Measurements from ENCODE around the gene ANXA2.

The ANXA2 gene

GRCh38 chr15:60390871-60391501 lies 6.8 kb downstream of the ANXA2 start:
- Histone ChIP-seq H3K4me3 (ENCODE audit: low read length) (no peak overlapping the region), H3K79me2 (ENCODE audit: low read length) (peaks cover 74% of the 10 kb centered on the region), H3K27me3 (ENCODE audit: low read depth, low read length) (no peaks in the 10 kb centered on the region), H3K4me2 (ENCODE audit: low read length) (no peak overlapping the region), H3K27ac (ENCODE audit: low read length) (no peak overlapping the region), H2AFZ (ENCODE audit: low read depth, low read length) (no peak overlapping the region), H3K9ac (ENCODE audit: low read length) (no peak overlapping the region), H4K20me1 (ENCODE audit: insufficient read depth, low read length) (peaks cover 62% of the 10 kb centered on the region), H3K36me3 (replicated peaks; ENCODE audit: low read depth, low read length) (peaks cover 53% of the 10 kb centered on the region), H3K9me3 (ENCODE audit: insufficient read depth, low read length) (no peaks in the 10 kb centered on the region), H3K4me1 (ENCODE audit: low read length) (0 out of 2 replicates have a peak, but pooled peaks cover 4% of the 10 kb centered on the region)
- no peak for TF ChIP-seq CTCF (IDR thresholded peaks at IDR 0.05; ENCODE audit: low read depth, low read length)
- no peak for TF ChIP-seq EZH2phosphoT487 (IDR thresholded peaks at IDR 0.05; ENCODE audit: low read depth)

GRCh38 chr15:60390231-60390630 lies 7.6 kb downstream of the ANXA2 start:
- no peak for TF ChIP-seq EZH2phosphoT487 (IDR thresholded peaks at IDR 0.05; ENCODE audit: low read depth)
- no peak for TF ChIP-seq CTCF (IDR thresholded peaks at IDR 0.05; ENCODE audit: low read depth, low read length)
- no peaks in the 10 kb centered on the region for H3K27me3 ChIP-seq (ENCODE audit: low read depth, low read length)
- 0 out of 2 replicates have a peak, but pooled peaks cover 4% of the 10 kb centered on the region for H3K4me1 ChIP-seq (ENCODE audit: low read length)
- no peak overlapping the region for H3K27ac ChIP-seq (ENCODE audit: low read length)
- no peak overlapping the region for H2AFZ ChIP-seq (ENCODE audit: low read depth, low read length)
- no peaks in the 10 kb centered on the region for H3K9me3 ChIP-seq (ENCODE audit: insufficient read depth, low read length)
- H3K4me3 ChIP-seq (ENCODE audit: low read length), result no peak overlapping the region
- peaks cover 61% of the 10 kb centered on the region for H4K20me1 ChIP-seq (ENCODE audit: insufficient read depth, low read length)
- peaks cover 68% of the 10 kb centered on the region for H3K79me2 ChIP-seq (ENCODE audit: low read length)
- peaks cover 51% of the 10 kb centered on the region for H3K36me3 ChIP-seq (replicated peaks; ENCODE audit: low read depth, low read length)
- no peak overlapping the region for H3K4me2 ChIP-seq (ENCODE audit: low read length)
- no peak overlapping the region for H3K9ac ChIP-seq (ENCODE audit: low read length)

GRCh38 chr15:60389261-60390077 lies 8.3 kb downstream of the ANXA2 start:
- Histone ChIP-seq H3K9me3 (ENCODE audit: insufficient read depth, low read length) (no peaks in the 10 kb centered on the region), H3K36me3 (replicated peaks; ENCODE audit: low read depth, low read length) (peaks cover 48% of the 10 kb centered on the region), H3K27me3 (ENCODE audit: low read depth, low read length) (no peaks in the 10 kb centered on the region), H3K9ac (ENCODE audit: low read length) (no peak overlapping the region), H3K4me2 (ENCODE audit: low read length) (no peak overlapping the region), H3K4me1 (ENCODE audit: low read length) (0 out of 2 replicates have a peak, but pooled peaks cover 4% of the 10 kb centered on the region), H2AFZ (ENCODE audit: low read depth, low read length) (no peak overlapping the region), H3K27ac (ENCODE audit: low read length) (no peak overlapping the region), H3K4me3 (ENCODE audit: low read length) (no peak overlapping the region), H3K79me2 (ENCODE audit: low read length) (peaks cover 64% of the 10 kb centered on the region), H4K20me1 (ENCODE audit: insufficient read depth, low read length) (peaks cover 61% of the 10 kb centered on the region)
- no peak for TF ChIP-seq EZH2phosphoT487 (IDR thresholded peaks at IDR 0.05; ENCODE audit: low read depth)
- no peak for TF ChIP-seq CTCF (IDR thresholded peaks at IDR 0.05; ENCODE audit: low read depth, low read length)

- Histone ChIP-seq H3K9ac (ENCODE audit: low read length) (no peak overlapping the region), H4K20me1 (ENCODE audit: insufficient read depth, low read length) (peaks cover 45% of the 10 kb centered on the region), H3K4me2 (ENCODE audit: low read length) (no peak overlapping the region), H3K36me3 (replicated peaks; ENCODE audit: low read depth, low read length) (peaks cover 45% of the 10 kb centered on the region), H3K4me3 (ENCODE audit: low read length) (no peak overlapping the region), H2AFZ (ENCODE audit: low read depth, low read length) (no peak overlapping the region), H3K79me2 (ENCODE audit: low read length) (peaks cover 53% of the 10 kb centered on the region), H3K4me1 (ENCODE audit: low read length) (0 out of 2 replicates have a peak, but pooled peaks cover 4% of the 10 kb centered on the region), H3K27ac (ENCODE audit: low read length) (no peak overlapping the region), H3K27me3 (ENCODE audit: low read depth, low read length) (no peaks in the 10 kb centered on the region), H3K9me3 (ENCODE audit: insufficient read depth, low read length) (no peaks in the 10 kb centered on the region)
- TF ChIP-seq EZH2phosphoT487 (IDR thresholded peaks at IDR 0.05; ENCODE audit: low read depth) (no peak), CTCF (IDR thresholded peaks at IDR 0.05; ENCODE audit: low read depth, low read length) (no peak)
These were observed 10.5 kb downstream of the ANXA2 start for GRCh38 chr15:60387321-60387720.

Data from OCI-LY3 (cell line).